ENCODE data around the gene FANCI. TPM values are rescaled to one million over a fixed set of nuclear protein-coding genes. Genes with fewer than 3 reads are reported as not detected.

Gene FANCI
- total RNA-seq, 1 donor from 2014 or later = 9.1 TPM

GRCh38 chr15:89217686-89218376, 25.9 kb upstream of the FANCI start:
- no peaks in the 10 kb centered on the region for H3K9me3 ChIP-seq
- H3K4me1 ChIP-seq = no peaks in the 10 kb centered on the region
- H3K27ac ChIP-seq = no peak overlapping the region
- H3K36me3 ChIP-seq = no peaks in the 10 kb centered on the region
- H3K27me3 ChIP-seq = no peaks in the 10 kb centered on the region
- no peak for TF ChIP-seq POLR2AphosphoS5 (IDR thresholded peaks at IDR 0.05; ENCODE audit: insufficient read depth in 1 of 2, low read depth in 1 of 2)
- no peak for TF ChIP-seq CTCF (IDR thresholded peaks at IDR 0.05)
- no peak for TF ChIP-seq POLR2A (IDR thresholded peaks at IDR 0.05)
- H3K4me3 ChIP-seq = no peak overlapping the region
- intact Hi-C loops (cut with DNase I) = no loop called here
- DNase-seq (ENCODE audit: extremely low spot score in 2 of 2) = no peak

GRCh38 chr15:89218531-89218930, 25.2 kb upstream of the FANCI start:
- intact Hi-C loops (cut with DNase I) = no loop called here
- Histone ChIP-seq H3K36me3 (no peaks in the 10 kb centered on the region), H3K27me3 (no peaks in the 10 kb centered on the region), H3K4me1 (no peaks in the 10 kb centered on the region), H3K4me3 (no peak overlapping the region), H3K9me3 (no peaks in the 10 kb centered on the region), H3K27ac (no peak overlapping the region)
- DNase-seq (ENCODE audit: extremely low spot score in 2 of 2) = no peak
- no peak for TF ChIP-seq POLR2A (IDR thresholded peaks at IDR 0.05)
- no peak for TF ChIP-seq POLR2AphosphoS5 (IDR thresholded peaks at IDR 0.05; ENCODE audit: insufficient read depth in 1 of 2, low read depth in 1 of 2)
- no peak for TF ChIP-seq CTCF (IDR thresholded peaks at IDR 0.05)

GRCh38 chr15:89221543-89221942, 22.2 kb upstream of the FANCI start, which contains the start of gene RLBP1:
Gene RLBP1, minus strand, starts transcription at chr15:89221579. Its CDS starts 2,604 bp downstream, at chr15:89218975.
- Histone ChIP-seq H3K4me1 (no peaks in the 10 kb centered on the region), H3K27ac (no peak within 1 kb of the TSS), H3K36me3 (no peaks in the 10 kb centered on the region), H3K4me3 (no peak within 1 kb of the TSS), H3K27me3 (no peaks in the 10 kb centered on the region), H3K9me3 (no peaks in the 10 kb centered on the region)
- DNase-seq (ENCODE audit: extremely low spot score in 2 of 2) = no peak
- intact Hi-C loops (cut with DNase I) = no loop called here
- TF ChIP-seq POLR2A (IDR thresholded peaks at IDR 0.05) = no peak

GRCh38 chr15:89225588-89225987, 18.2 kb upstream of the FANCI start:
- no peak overlapping the region for H3K27ac ChIP-seq
- intact Hi-C loops (cut with DNase I) = no loop called here
- H3K4me3 ChIP-seq = no peak overlapping the region
- no peaks in the 10 kb centered on the region for H3K4me1 ChIP-seq
- no peak for DNase-seq (ENCODE audit: extremely low spot score in 2 of 2)
- H3K27me3 ChIP-seq = no peaks in the 10 kb centered on the region
- TF ChIP-seq POLR2AphosphoS5 (IDR thresholded peaks at IDR 0.05; ENCODE audit: insufficient read depth in 1 of 2, low read depth in 1 of 2) = no peak
- TF ChIP-seq POLR2A (IDR thresholded peaks at IDR 0.05) = no peak
- TF ChIP-seq CTCF (IDR thresholded peaks at IDR 0.05) = no peak
- no peaks in the 10 kb centered on the region for H3K36me3 ChIP-seq
- H3K9me3 ChIP-seq = no peaks in the 10 kb centered on the region

GRCh38 chr15:89226359-89227221, 17.2 kb upstream of the FANCI start:
- Histone ChIP-seq H3K4me3 (no peak overlapping the region), H3K9me3 (no peaks in the 10 kb centered on the region), H3K4me1 (no peaks in the 10 kb centered on the region), H3K27ac (no peak overlapping the region), H3K27me3 (no peaks in the 10 kb centered on the region), H3K36me3 (no peaks in the 10 kb centered on the region)
- intact Hi-C loops (cut with DNase I) = no loop called here
- DNase-seq (ENCODE audit: extremely low spot score in 2 of 2) = no peak
- TF ChIP-seq CTCF (IDR thresholded peaks at IDR 0.05) (no peak), POLR2A (IDR thresholded peaks at IDR 0.05) (no peak), POLR2AphosphoS5 (IDR thresholded peaks at IDR 0.05; ENCODE audit: insufficient read depth in 1 of 2, low read depth in 1 of 2) (no peak)
